Raji (cell line): ENCODE results near the gene MAP4K4.

Source experiments
- POLR2A ChIP-seq: IDR thresholded peaks from 2 replicates; pipeline ENCODE4 v1.6.1; 2011; ENCODE audit warnings: low read depth, low read length, control low read depth; ENCODE audit not compliant: insufficient read depth

Gene MAP4K4

GRCh38 chr2:101816598-101816997 lies 119.1 kb downstream of the MAP4K4 start:
- no peak for TF ChIP-seq POLR2A

DNA sequence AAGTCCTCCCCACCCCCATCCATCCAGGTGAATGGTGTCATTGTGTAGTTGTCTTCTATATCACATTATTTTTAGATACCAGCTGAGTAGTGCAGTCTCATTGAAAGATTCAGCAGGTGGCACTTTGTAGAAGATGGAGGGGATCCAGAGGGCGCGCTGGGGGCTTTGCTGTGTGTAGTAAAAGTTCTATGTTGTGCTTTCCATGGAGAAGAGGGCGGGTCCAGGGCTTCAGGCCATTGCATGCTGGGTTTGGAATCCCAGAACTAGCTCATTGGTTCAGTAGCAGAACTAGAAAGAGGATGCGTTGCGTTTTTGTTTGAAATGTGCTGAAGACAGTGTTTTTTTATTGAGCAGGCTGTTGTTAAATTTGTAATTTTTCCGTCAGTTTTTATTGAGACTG lies 120.0 kb downstream of the MAP4K4 start:
- no peak for TF ChIP-seq POLR2A

- no peak for TF ChIP-seq POLR2A
Observed at GRCh38 chr2:101818531-101819451, 121.3 kb downstream of the MAP4K4 start.

- no peak for TF ChIP-seq POLR2A
Observed at GRCh38 chr2:101820519-101820918, 123.0 kb downstream of the MAP4K4 start.

DNA sequence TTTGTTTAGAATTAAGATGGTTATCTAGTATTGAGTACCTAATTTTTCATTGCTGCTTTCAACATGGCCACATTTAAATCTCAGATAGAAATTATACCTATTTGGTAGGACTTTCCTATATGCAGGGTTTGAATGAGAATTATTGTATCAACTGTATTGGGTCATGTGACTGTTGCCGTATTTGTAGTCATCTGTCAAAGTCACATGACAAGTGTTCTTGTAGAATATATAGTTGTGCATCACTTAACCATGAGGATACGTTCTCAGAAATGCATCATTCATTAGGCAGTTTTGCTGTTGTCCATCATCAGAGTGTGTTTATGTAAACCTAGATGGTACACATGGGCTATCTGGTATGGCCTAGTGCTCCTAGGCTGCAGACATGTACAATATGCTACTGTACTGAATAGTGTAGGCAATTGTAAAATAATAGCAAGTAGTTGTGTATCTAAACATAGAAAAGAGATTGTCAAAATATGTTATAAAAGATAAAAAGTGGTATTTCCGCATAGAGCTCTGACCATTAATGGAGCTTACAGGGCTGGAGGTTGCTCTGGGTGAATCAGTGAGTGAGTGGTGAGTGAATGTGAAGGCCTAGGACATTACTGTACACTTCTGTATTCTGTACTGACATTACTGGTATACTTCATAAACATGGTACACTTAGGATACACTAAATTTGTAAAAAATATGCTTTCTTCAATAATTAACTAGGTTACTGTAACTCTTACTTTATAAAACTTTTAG lies 123.7 kb downstream of the MAP4K4 start:
- no peak for TF ChIP-seq POLR2A

DNA sequence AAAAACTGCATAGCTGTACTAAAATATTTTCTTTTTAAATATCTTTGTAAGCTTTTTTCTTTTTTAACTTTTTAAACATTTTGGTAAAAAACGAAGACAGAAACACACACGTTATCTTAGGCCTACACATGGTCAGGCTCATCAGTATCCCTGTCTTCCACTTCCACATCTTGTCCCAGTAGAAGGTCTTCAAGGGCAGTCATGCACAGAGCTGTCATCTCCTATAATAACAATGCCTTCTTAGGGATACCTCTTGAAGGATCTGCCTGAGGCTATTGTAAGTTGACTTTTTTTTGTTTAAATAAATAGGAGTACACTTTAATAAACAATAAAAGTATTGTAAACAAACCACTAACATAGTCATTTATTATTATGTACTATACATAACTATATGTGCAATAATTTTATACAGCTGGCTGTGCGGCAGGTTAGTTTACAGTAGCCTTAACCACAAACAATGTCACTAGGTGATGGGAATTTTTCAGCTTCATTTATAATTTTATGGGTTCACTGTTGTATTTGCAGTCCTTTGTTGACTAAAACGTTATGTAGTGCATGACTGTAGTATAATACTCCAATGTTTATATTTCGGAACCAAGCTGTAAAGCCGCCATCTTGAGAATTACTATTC lies 124.4 kb downstream of the MAP4K4 start:
- TF ChIP-seq POLR2A: no peak

GRCh38 chr2:101823347-101823791 lies 125.9 kb downstream of the MAP4K4 start:
- no peak for TF ChIP-seq POLR2A

- no peak for TF ChIP-seq POLR2A
Observed at GRCh38 chr2:101823859-101824258, 126.4 kb downstream of the MAP4K4 start.

- no peak for TF ChIP-seq POLR2A
Observed at GRCh38 chr2:101826716-101827115, 129.2 kb downstream of the MAP4K4 start.

DNA sequence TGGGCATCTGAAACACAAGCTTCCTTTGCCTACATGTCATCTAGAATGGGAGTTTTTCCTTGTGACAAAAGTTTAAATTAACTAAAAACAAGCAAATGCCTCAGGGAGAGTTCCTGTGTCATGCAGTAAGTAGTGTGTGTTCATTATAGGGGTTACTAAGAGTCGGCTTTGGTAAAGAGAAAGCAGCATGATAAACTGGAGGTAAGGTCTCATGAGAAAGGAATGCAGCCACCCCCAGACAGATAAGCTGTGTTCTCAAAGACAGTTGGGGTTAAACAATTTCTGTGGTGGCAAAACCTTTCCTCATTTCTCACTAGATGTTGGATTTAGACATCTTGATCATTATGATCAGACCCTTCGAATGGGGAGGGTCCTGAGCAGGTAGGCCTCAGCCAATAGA lies 129.7 kb downstream of the MAP4K4 start:
- no peak for TF ChIP-seq POLR2A

GRCh38 chr2:101828257-101828656 lies 130.8 kb downstream of the MAP4K4 start:
- TF ChIP-seq POLR2A: no peak

DNA sequence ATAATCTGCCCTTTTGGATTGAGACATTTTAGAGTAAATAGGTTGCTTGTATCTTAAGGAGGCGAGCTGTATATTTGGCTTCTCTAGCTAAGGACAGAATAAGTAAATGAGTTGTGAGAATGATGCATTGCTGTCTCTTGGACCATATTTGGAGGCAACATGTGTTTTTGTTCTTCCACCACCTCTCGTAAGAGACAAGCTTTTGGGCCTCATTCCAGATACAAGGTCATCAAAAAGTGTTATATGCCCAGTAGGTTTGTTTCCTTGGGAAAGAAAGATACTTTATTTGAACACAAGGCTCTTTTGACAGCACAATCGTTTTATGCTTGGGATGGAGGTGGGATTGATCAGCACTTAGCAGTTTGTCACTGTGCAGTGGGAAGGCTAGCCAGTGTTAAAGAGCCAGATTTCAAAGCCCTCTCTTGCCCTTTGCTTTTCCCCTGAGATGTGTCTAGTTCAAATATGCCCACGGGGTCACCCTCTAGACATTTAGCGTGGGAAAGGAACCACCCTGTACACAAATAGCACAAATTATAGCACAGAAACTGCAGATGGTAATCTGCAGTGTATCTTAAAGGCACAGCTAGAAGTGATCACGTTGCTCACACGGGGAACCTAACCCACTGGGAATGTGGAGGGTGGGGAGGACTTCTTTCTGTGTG lies 131.3 kb downstream of the MAP4K4 start:
- TF ChIP-seq POLR2A: no peak

DNA sequence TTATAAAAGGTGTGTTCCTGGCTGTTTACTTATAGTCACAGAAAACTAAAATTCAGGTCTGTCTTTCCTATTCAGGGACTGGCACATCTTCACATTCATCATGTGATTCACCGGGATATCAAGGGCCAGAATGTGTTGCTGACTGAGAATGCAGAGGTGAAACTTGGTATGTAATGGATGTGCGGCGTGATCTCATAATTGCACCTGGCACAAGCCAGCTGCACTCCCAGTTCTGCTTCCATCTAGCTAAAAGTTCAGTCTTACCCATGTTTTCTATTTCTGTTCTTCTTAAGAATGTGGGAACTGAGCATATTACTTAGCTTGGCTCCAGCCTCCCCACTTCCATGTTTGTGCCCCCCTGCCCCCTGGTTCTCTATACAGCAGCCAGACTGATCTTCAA lies 131.9 kb downstream of the MAP4K4 start:
- no peak for TF ChIP-seq POLR2A

- no peak for TF ChIP-seq POLR2A
Observed at GRCh38 chr2:101830146-101830545, 132.6 kb downstream of the MAP4K4 start.

DNA sequence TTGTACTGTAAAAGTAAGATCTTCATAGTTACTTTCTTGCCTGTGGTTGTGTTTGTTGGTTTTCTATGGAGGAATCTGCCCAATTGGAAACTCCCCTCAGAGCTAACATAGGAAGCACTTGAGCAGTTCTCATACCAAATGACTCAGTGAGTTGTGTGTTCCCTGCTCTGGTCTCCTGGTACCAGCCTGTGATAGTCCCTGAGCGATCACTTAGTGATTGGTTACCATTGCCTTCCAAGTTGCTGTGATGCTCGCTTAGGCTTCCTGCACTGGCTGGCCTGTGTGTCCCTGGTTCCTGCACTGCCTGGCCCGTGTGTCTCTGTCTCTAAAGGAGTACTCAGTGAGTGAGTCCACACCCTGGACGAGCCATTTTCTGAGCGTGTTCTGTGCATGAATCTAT lies 133.0 kb downstream of the MAP4K4 start:
- TF ChIP-seq POLR2A: no peak
